Omental fat pad (tissue), 4 donors: Measurements from ENCODE around the gene CYGB. TPM values are rescaled to one million over a fixed set of nuclear protein-coding genes. Genes with fewer than 3 reads are reported as not detected.
A peak's percentile ranks its signal among the peaks of the same experiment; 100 is the strongest.
"Not testable (repeated sequence)": the region's sequence is repeated elsewhere in the genome, so short reads cannot be mapped to it uniquely, and the experiment has no call there.

Source experiments
- ATAC-seq: fragments of 150-250 bp; one replicate; pipeline ENCODE4 v1.9.1; 2016; ENCODE audit warnings: mild to moderate bottlenecking, moderate library complexity; ENCODE audit not compliant: low FRiP score
- DNase-seq: peaks from one replicate; pipeline ENCODE4 v3.0.0-alpha.2; 2019; ENCODE audit warnings: low spot score
- CTCF ChIP-seq, 3 donors: fragments of 450-650 bp; IDR thresholded peaks; one replicate each; pipeline ENCODE4 v1.5.1; 2016 to 2017; ENCODE audit warnings: antibody characterized with exemption in 3 of 3, mild to moderate bottlenecking in 3 of 3, moderate library complexity in 2 of 3
- total RNA-seq, 4 donors: library from RNA; depleted of rRNA; stranded (reverse); fragments of >200 nt; gene quantifications; one replicate each; pipeline ENCODE4 v1.1.0, GENCODE V29; 2016

CYGB gene
- total RNA-seq, 4 donors from 2014 or later: 18.9 to 46.2 (median 35.2) TPM

GRCh38 chr17:76561799-76562268 lies 24.3 kb upstream of the CYGB start:
- DNase-seq: no peak
- TF ChIP-seq CTCF (IDR thresholded peaks at IDR 0.05): no peak

GRCh38 chr17:76561332-76561731 lies 23.8 kb upstream of the CYGB start:
- no peak for TF ChIP-seq CTCF (IDR thresholded peaks at IDR 0.05)
- DNase-seq (no peak), ATAC-seq (no peak)

More at GRCh38 chr17:76561799-76562268, 24.3 kb upstream of the CYGB start:
- no peak for ATAC-seq

GRCh38 chr17:76560877-76561221 lies 23.3 kb upstream of the CYGB start:
- DNase-seq (no peak), ATAC-seq (no peak)
- TF ChIP-seq CTCF (IDR thresholded peaks at IDR 0.05): no peak

- ATAC-seq (no peak), DNase-seq (no peak)
- TF ChIP-seq CTCF (IDR thresholded peaks at IDR 0.05): no peak
Observed at GRCh38 chr17:76560036-76560876, 22.7 kb upstream of the CYGB start.

- not testable (repeated sequence) for DNase-seq, ATAC-seq
Observed at GRCh38 chr17:76559460-76559859, 22.0 kb upstream of the CYGB start.

GRCh38 chr17:76558198-76559095 lies 20.9 kb upstream of the CYGB start:
- peak in 1 of 3 donors; percentile 15 for TF ChIP-seq CTCF (IDR thresholded peaks at IDR 0.05)
- ATAC-seq (no peak), DNase-seq (no peak)
